Karpas-422 (cell line): ENCODE results near the gene ING4. TPM values are rescaled to one million over a fixed set of nuclear protein-coding genes. Genes with fewer than 3 reads are reported as not detected.
A peak's percentile ranks its signal among the peaks of the same experiment; 100 is the strongest.

Experiments used
- DNase-seq: peaks from one replicate; pipeline ENCODE4 v3.0.0-alpha.2; 2015
- H2AFZ ChIP-seq: fragments of 200-600 bp; sonication (generic); 2 replicates; pipeline ENCODE4 v1.6.1; 2014; ENCODE audit warnings: antibody characterized with exemption, low read length, mixed read lengths
- H3K27ac ChIP-seq: fragments of 200-600 bp; sonication (generic); 2 replicates; pipeline ENCODE4 v1.5.1; 2014; ENCODE audit warnings: mild to moderate bottlenecking, low read length, moderate library complexity
- H3K27me3 ChIP-seq: fragments of 200-600 bp; sonication (generic); 2 replicates; pipeline ENCODE4 v1.6.1; 2014; ENCODE audit warnings: low read length, mixed read lengths
- H3K36me3 ChIP-seq: fragments of 200-600 bp; sonication (generic); 2 replicates; pipeline ENCODE4 v1.6.1; 2014; ENCODE audit warnings: low read length, mixed read lengths; ENCODE audit not compliant: insufficient read depth
- H3K4me1 ChIP-seq: fragments of 200-600 bp; sonication (generic); 2 replicates; pipeline ENCODE4 v1.6.1; 2014; ENCODE audit warnings: mild to moderate bottlenecking, low read length, mixed read lengths
- H3K4me2 ChIP-seq: fragments of 200-600 bp; sonication (generic); 2 replicates; pipeline ENCODE4 v1.6.1; 2014; ENCODE audit warnings: low read length, low read depth, mild to moderate bottlenecking; ENCODE audit not compliant: poor library complexity, severe bottlenecking
- H3K4me3 ChIP-seq: fragments of 200-600 bp; sonication (generic); 2 replicates; pipeline ENCODE4 v1.5.1; 2014; ENCODE audit warnings: mild to moderate bottlenecking, antibody characterized with exemption, low read length, mixed read lengths
- H3K79me2 ChIP-seq: fragments of 200-600 bp; sonication (generic); 2 replicates; pipeline ENCODE4 v1.6.1; 2014; ENCODE audit warnings: mild to moderate bottlenecking, low read length, mixed read lengths
- H3K9ac ChIP-seq: fragments of 200-600 bp; sonication (generic); 2 replicates; pipeline ENCODE4 v1.6.0; 2014; ENCODE audit warnings: low read length
- H3K9me2 ChIP-seq: fragments of 200-600 bp; sonication (generic), shearing (Covaris generic); replicated peaks from 2 replicates; pipeline ENCODE4 v1.6.0; 2014; ENCODE audit warnings: mild to moderate bottlenecking, low read length, moderate library complexity; ENCODE audit not compliant: insufficient read depth
- H3K9me3 ChIP-seq: fragments of 300-700, 200-600 bp; sonication (generic); 2 replicates; pipeline ENCODE4 v1.6.1; 2014; ENCODE audit warnings: low read length, mixed read lengths
- H4K20me1 ChIP-seq: fragments of 200-600 bp; sonication (generic); 2 replicates; pipeline ENCODE4 v1.6.1; 2014; ENCODE audit warnings: mild to moderate bottlenecking, antibody characterized with exemption, low read length, low read depth; ENCODE audit not compliant: insufficient read depth
- total RNA-seq: library from RNA; depleted of rRNA; stranded (reverse); fragments of >200 nt; shearing (Covaris generic); gene quantifications from 2 replicates; pipeline ENCODE4 v1.2.3, GENCODE V29; 2014; ENCODE audit warnings: low replicate concordance

Gene ING4
- total RNA-seq, 1 experiment from 2014 or later, result 40.1 TPM

GRCh38 chr12:6613776-6614512 is 49.0 kb downstream of the ING4 start:
- H4K20me1 ChIP-seq, result no peaks in the 10 kb centered on the region
- H3K4me1 ChIP-seq, result peaks cover 35% of the 10 kb centered on the region
- no peaks in the 10 kb centered on the region for H3K9me2 ChIP-seq
- no peaks in the 10 kb centered on the region for H3K79me2 ChIP-seq
- DNase-seq, result peak; percentile 78
- H3K9me3 ChIP-seq, result no peaks in the 10 kb centered on the region
- H3K4me3 ChIP-seq, result no peak overlapping the region
- no peaks in the 10 kb centered on the region for H3K27me3 ChIP-seq
- peak overlapping the region; percentile 77 for H2AFZ ChIP-seq
- no peak overlapping the region for H3K4me2 ChIP-seq
- no peaks in the 10 kb centered on the region for H3K36me3 ChIP-seq
- H3K9ac ChIP-seq, result peak overlapping the region; percentile 46
- peak overlapping the region; percentile 73 for H3K27ac ChIP-seq

GRCh38 chr12:6613015-6613775 is 49.7 kb downstream of the ING4 start:
- Histone ChIP-seq H3K79me2 (no peaks in the 10 kb centered on the region), H3K4me2 (peak overlapping the region; percentile 63), H2AFZ (peak overlapping the region; percentile 52; the same call in 1 of the 2 replicates), H3K9ac (peak overlapping the region; percentile 62), H3K27me3 (no peaks in the 10 kb centered on the region), H3K9me2 (no peaks in the 10 kb centered on the region), H4K20me1 (no peaks in the 10 kb centered on the region), H3K27ac (peak overlapping the region; percentile 87), H3K9me3 (no peaks in the 10 kb centered on the region), H3K4me3 (peak overlapping the region; percentile 36; the same call in 1 of the 2 replicates), H3K36me3 (no peaks in the 10 kb centered on the region), H3K4me1 (peaks cover 37% of the 10 kb centered on the region)
- DNase-seq, result peak; percentile 59

- Histone ChIP-seq H3K27me3 (no peaks in the 10 kb centered on the region), H3K9me3 (no peaks in the 10 kb centered on the region), H3K9ac (peak overlapping the region; percentile 62), H2AFZ (0 out of 2 replicates have a peak overlapping the region, but pooled peaks have one; percentile 59), H3K4me3 (peak overlapping the region; percentile 36; the same call in 1 of the 2 replicates), H3K36me3 (no peaks in the 10 kb centered on the region), H4K20me1 (no peaks in the 10 kb centered on the region), H3K4me2 (peak overlapping the region; percentile 63), H3K27ac (peak overlapping the region; percentile 87), H3K9me2 (no peaks in the 10 kb centered on the region), H3K79me2 (no peaks in the 10 kb centered on the region), H3K4me1 (peaks cover 43% of the 10 kb centered on the region)
- peak; percentile 55 for DNase-seq
These were observed 50.3 kb downstream of the ING4 start for GRCh38 chr12:6612652-6613014.

GRCh38 chr12:6612247-6612646 is 50.7 kb downstream of the ING4 start:
- Histone ChIP-seq H4K20me1 (no peaks in the 10 kb centered on the region), H3K4me3 (peak overlapping the region; percentile 36; the same call in 1 of the 2 replicates), H3K9me3 (no peaks in the 10 kb centered on the region), H3K27me3 (no peaks in the 10 kb centered on the region), H3K79me2 (no peaks in the 10 kb centered on the region), H3K36me3 (no peaks in the 10 kb centered on the region), H3K4me1 (peaks cover 44% of the 10 kb centered on the region), H3K9ac (peak overlapping the region; percentile 62), H3K9me2 (no peaks in the 10 kb centered on the region), H3K27ac (peak overlapping the region; percentile 87), H3K4me2 (peak overlapping the region; percentile 63), H2AFZ (peak overlapping the region; percentile 59; the same call in 1 of the 2 replicates)
- DNase-seq, result no peak

GRCh38 chr12:6608592-6609281 is 54.2 kb downstream of the ING4 start:
- H2AFZ ChIP-seq, result peak overlapping the region; percentile 49; the same call in 1 of the 2 replicates

GRCh38 chr12:6607751-6608591 is 54.9 kb downstream of the ING4 start:
- H3K27me3 ChIP-seq, result no peaks in the 10 kb centered on the region
- peak overlapping the region; percentile 19; the same call in 1 of the 2 replicates for H3K9ac ChIP-seq
- peaks cover 34% of the 10 kb centered on the region for H4K20me1 ChIP-seq
- H3K36me3 ChIP-seq, result peaks cover 22% of the 10 kb centered on the region
- no peaks in the 10 kb centered on the region for H3K9me3 ChIP-seq
- H3K79me2 ChIP-seq, result peaks cover 40% of the 10 kb centered on the region
- H3K27ac ChIP-seq, result peak overlapping the region; percentile 75
- no peaks in the 10 kb centered on the region for H3K9me2 ChIP-seq
- peak overlapping the region; percentile 70 for H2AFZ ChIP-seq
- peak overlapping the region; percentile 26 for H3K4me2 ChIP-seq
- DNase-seq, result peak; percentile 76
- no peak overlapping the region for H3K4me3 ChIP-seq
- H3K4me1 ChIP-seq, result peaks cover 64% of the 10 kb centered on the region

More at GRCh38 chr12:6608592-6609281, 54.2 kb downstream of the ING4 start:
- H3K4me1 ChIP-seq, result peaks cover 62% of the 10 kb centered on the region
- no peak overlapping the region for H3K4me3 ChIP-seq
- H3K9ac ChIP-seq, result no peak overlapping the region
- peaks cover 32% of the 10 kb centered on the region for H3K79me2 ChIP-seq
- no peak overlapping the region for H3K4me2 ChIP-seq
- H3K27me3 ChIP-seq, result no peaks in the 10 kb centered on the region
- peak; percentile 73 for DNase-seq
- H3K9me2 ChIP-seq, result no peaks in the 10 kb centered on the region
- H3K36me3 ChIP-seq, result peaks cover 19% of the 10 kb centered on the region
- H4K20me1 ChIP-seq, result peaks cover 28% of the 10 kb centered on the region
- H3K9me3 ChIP-seq, result no peaks in the 10 kb centered on the region
- peak overlapping the region; percentile 75 for H3K27ac ChIP-seq

- Histone ChIP-seq H3K4me2 (peak overlapping the region; percentile 94), H3K9me2 (no peaks in the 10 kb centered on the region), H2AFZ (no peak overlapping the region), H3K36me3 (peaks cover 37% of the 10 kb centered on the region), H3K4me3 (peak overlapping the region; percentile 89), H3K9me3 (no peaks in the 10 kb centered on the region), H3K79me2 (peaks cover 53% of the 10 kb centered on the region), H4K20me1 (peaks cover 40% of the 10 kb centered on the region), H3K27me3 (no peaks in the 10 kb centered on the region), H3K4me1 (peaks cover 51% of the 10 kb centered on the region), H3K27ac (peak overlapping the region; percentile 83), H3K9ac (peak overlapping the region; percentile 91)
- peak; percentile 81 for DNase-seq
These were observed 56.4 kb downstream of the ING4 start for GRCh38 chr12:6606331-6607131.
